Parathyroid adenoma (tissue), 2 donors: ENCODE measurements around the gene RSF1.

Experiments
- H2AFZ ChIP-seq: fragments of 300-600 bp; sonication (generic); one replicate; pipeline ENCODE4 v1.7.0; 2017; ENCODE audit warnings: antibody characterized with exemption, mild to moderate bottlenecking
- H3K27ac ChIP-seq: fragments of 300-600 bp; sonication (generic); one replicate; pipeline ENCODE4 v1.7.0; 2017
- H3K27me3 ChIP-seq: fragments of 300-600 bp; sonication (generic); one replicate; pipeline ENCODE4 v1.7.0; 2017; ENCODE audit warnings: low read length; ENCODE audit not compliant: control insufficient read depth, insufficient read depth
- H3K36me3 ChIP-seq: fragments of 300-600 bp; sonication (generic); one replicate; pipeline ENCODE4 v1.7.0; 2017; ENCODE audit warnings: low read length; ENCODE audit not compliant: control insufficient read depth, insufficient read depth
- H3K4me1 ChIP-seq: fragments of 300-600 bp; sonication (generic); one replicate; pipeline ENCODE4 v1.7.0; 2017; ENCODE audit warnings: control low read depth
- H3K4me2 ChIP-seq: fragments of 300-600 bp; sonication (generic); one replicate; pipeline ENCODE4 v1.7.0; 2017; ENCODE audit warnings: low read length
- H3K4me3 ChIP-seq: fragments of 300-600 bp; sonication (generic); one replicate; pipeline ENCODE4 v1.7.0; 2017; ENCODE audit warnings: low read depth, low read length
- H3K79me2 ChIP-seq: fragments of 300-600 bp; sonication (generic); one replicate; pipeline ENCODE4 v1.7.0; 2017; ENCODE audit warnings: control low read depth
- H3K9ac ChIP-seq: fragments of 300-600 bp; sonication (generic); one replicate; pipeline ENCODE4 v1.7.0; 2017; ENCODE audit warnings: mild to moderate bottlenecking
- H3K9me3 ChIP-seq: fragments of 300-600 bp; sonication (generic); one replicate; pipeline ENCODE4 v1.7.0; 2017; ENCODE audit warnings: low read length; ENCODE audit not compliant: control insufficient read depth
- CTCF ChIP-seq: fragments of 300-600 bp; sonication (generic); IDR thresholded peaks from one replicate; pipeline ENCODE4 v1.7.0; 2017; ENCODE audit warnings: antibody characterized with exemption, mild to moderate bottlenecking
- donor health status: primary hyperparathyroidism.

The RSF1 gene

GRCh38 chr11:77799338-77799737 is 21.2 kb downstream of the RSF1 start:
- no peaks in the 10 kb centered on the region for H3K36me3 ChIP-seq
- no peak overlapping the region for H3K4me2 ChIP-seq
- no peaks in the 10 kb centered on the region for H3K27me3 ChIP-seq
- no peaks in the 10 kb centered on the region for H3K4me1 ChIP-seq
- H3K4me3 ChIP-seq, result no peak overlapping the region
- H3K27ac ChIP-seq, result no peak overlapping the region
- no peak for TF ChIP-seq CTCF
- no peaks in the 10 kb centered on the region for H3K9me3 ChIP-seq
- H3K9ac ChIP-seq, result no peak overlapping the region
- H2AFZ ChIP-seq, result no peak overlapping the region
- H3K79me2 ChIP-seq, result peaks cover 23% of the 10 kb centered on the region

GRCh38 chr11:77793972-77794371 is 26.6 kb downstream of the RSF1 start:
- no peaks in the 10 kb centered on the region for H3K4me1 ChIP-seq
- no peaks in the 10 kb centered on the region for H3K27me3 ChIP-seq
- no peak overlapping the region for H3K9ac ChIP-seq
- H3K9me3 ChIP-seq, result no peaks in the 10 kb centered on the region
- H3K4me3 ChIP-seq, result no peak overlapping the region
- H2AFZ ChIP-seq, result no peak overlapping the region
- TF ChIP-seq CTCF, result no peak
- H3K27ac ChIP-seq, result no peak overlapping the region
- H3K79me2 ChIP-seq, result peaks cover 31% of the 10 kb centered on the region
- no peak overlapping the region for H3K4me2 ChIP-seq
- H3K36me3 ChIP-seq, result no peaks in the 10 kb centered on the region

- Histone ChIP-seq H3K9ac (no peak overlapping the region), H3K36me3 (no peaks in the 10 kb centered on the region), H3K4me3 (no peak overlapping the region), H3K4me1 (no peaks in the 10 kb centered on the region), H3K27ac (no peak overlapping the region), H3K4me2 (no peak overlapping the region), H2AFZ (no peak overlapping the region), H3K27me3 (no peaks in the 10 kb centered on the region), H3K9me3 (no peaks in the 10 kb centered on the region), H3K79me2 (peaks cover 25% of the 10 kb centered on the region)
- no peak for TF ChIP-seq CTCF
Observed at GRCh38 chr11:77791301-77791700, 29.2 kb downstream of the RSF1 start.

- H3K27ac ChIP-seq, result no peak overlapping the region
- no peak overlapping the region for H3K4me2 ChIP-seq
- no peak overlapping the region for H3K4me3 ChIP-seq
- no peaks in the 10 kb centered on the region for H3K9me3 ChIP-seq
- peaks cover 25% of the 10 kb centered on the region for H3K79me2 ChIP-seq
- no peak overlapping the region for H2AFZ ChIP-seq
- H3K27me3 ChIP-seq, result no peaks in the 10 kb centered on the region
- H3K4me1 ChIP-seq, result peaks cover 2% of the 10 kb centered on the region
- TF ChIP-seq CTCF, result no peak
- H3K9ac ChIP-seq, result no peak overlapping the region
- H3K36me3 ChIP-seq, result no peaks in the 10 kb centered on the region
Observed at GRCh38 chr11:77789731-77790476, 30.6 kb downstream of the RSF1 start.

- peaks cover 27% of the 10 kb centered on the region for H3K79me2 ChIP-seq
- H3K36me3 ChIP-seq, result no peaks in the 10 kb centered on the region
- no peak overlapping the region for H2AFZ ChIP-seq
- TF ChIP-seq CTCF, result no peak
- no peak overlapping the region for H3K4me2 ChIP-seq
- no peak overlapping the region for H3K4me3 ChIP-seq
- peaks cover 4% of the 10 kb centered on the region for H3K4me1 ChIP-seq
- H3K27ac ChIP-seq, result no peak overlapping the region
- no peaks in the 10 kb centered on the region for H3K27me3 ChIP-seq
- H3K9ac ChIP-seq, result no peak overlapping the region
- H3K9me3 ChIP-seq, result no peaks in the 10 kb centered on the region
Observed at GRCh38 chr11:77789061-77789730, 31.3 kb downstream of the RSF1 start.
